K562 (cell line): ENCODE data around the gene GPR37L1. TPM values are rescaled to one million over a fixed set of nuclear protein-coding genes. Genes with fewer than 3 reads are reported as not detected.

Experiments used
- ARID1B ChIP-seq: fragments of 450-650 bp; IDR thresholded peaks from 2 replicates; pipeline ENCODE4 v1.6.1; 2016; ENCODE audit warnings: antibody characterized with exemption, mild to moderate bottlenecking, inconsistent platforms
- ATF4 ChIP-seq: fragments of 450-650 bp; formaldehyde crosslinking; IDR thresholded peaks from 2 replicates; pipeline ENCODE4 v1.4.0; 2022; ENCODE audit warnings: mild to moderate bottlenecking, moderate library complexity
- EGR1 ChIP-seq: fragments of 450-650 bp; conservative IDR thresholded peaks from 2 replicates; pipeline ENCODE4 v1.6.1; 2017; ENCODE audit warnings: mild to moderate bottlenecking
- GATA2 ChIP-seq: sonication (generic); formaldehyde crosslinking; IDR thresholded peaks from 2 replicates; pipeline ENCODE4 v1.4.0; 2020; ENCODE audit warnings: mild to moderate bottlenecking, missing genetic modification reagents
- HES1 ChIP-seq: fragments of 450-650 bp; IDR thresholded peaks from 2 replicates; pipeline ENCODE4 v1.6.1; 2016; ENCODE audit warnings: low read depth, mild to moderate bottlenecking, moderate library complexity
- MYBL2 ChIP-seq, 2 experiments: fragments of 450-650 bp in 1 of 2; sonication (generic) in 1 of 2; formaldehyde crosslinking in 1 of 2; IDR thresholded peaks; 2 replicates each; pipeline versions ENCODE4 v1.6.1 to v1.8.1; 2017 to 2022; ENCODE audit warnings: borderline replicate concordance in 1 of 2, inconsistent platforms in 1 of 2, low read depth in 1 of 2, mild to moderate bottlenecking in 1 of 2, missing genetic modification reagents in 1 of 2, moderate library complexity in 1 of 2
- PML ChIP-seq: IDR thresholded peaks from 2 replicates; pipeline ENCODE4 v1.6.1; 2012; ENCODE audit warnings: low read length, inconsistent platforms
- POLR2G ChIP-seq: fragments of 200-400 bp; formaldehyde crosslinking; IDR thresholded peaks from 2 replicates; pipeline ENCODE4 v1.6.1; 2017; ENCODE audit warnings: low read depth, mild to moderate bottlenecking, antibody characterized with exemption, low read length, moderate library complexity
- RCOR1 ChIP-seq, 2 experiments: IDR thresholded peaks; 2 replicates each; pipeline ENCODE4 v1.6.1; 2012; ENCODE audit warnings: low read depth in 2 of 2, low read length in 2 of 2, borderline replicate concordance in 1 of 2, improper control_type of control experiment in 1 of 2
- RERE ChIP-seq: sonication (generic); formaldehyde crosslinking; IDR thresholded peaks from 2 replicates; pipeline ENCODE4 v1.8.0; 2023; ENCODE audit warnings: missing genetic modification reagents, mild to moderate bottlenecking, borderline replicate concordance
- SRF ChIP-seq, 2 experiments: fragments of 250-450, 450-650 bp in 1 of 2; sonication (Bioruptor Pico) in 1 of 2; sonication (generic) in 1 of 2; formaldehyde crosslinking; IDR thresholded peaks; 2 replicates each; pipeline versions ENCODE4 v1.5.0 to v1.5.1; 2020 to 2022; ENCODE audit warnings: mild to moderate bottlenecking in 1 of 2, missing genetic modification reagents in 1 of 2
- USF2 ChIP-seq: sonication (generic); formaldehyde crosslinking; IDR thresholded peaks from 2 replicates; pipeline ENCODE4 v1.5.0; 2020; ENCODE audit warnings: missing genetic modification reagents
- polyA plus RNA-seq, 8 experiments: library from polyadenylated mRNA; depleted of rRNA in 4 of 8; stranded (reverse) in 5 of 8; unstranded in 3 of 8; fragments of >200 nt; fragmentation: Nextera tagmentation in 2 of 8; fragmentation: Illumina TruSeq in 1 of 8; extraction: Ambion mirVana in 2 of 8; extraction: Trizol in 1 of 8; gene quantifications; 2 replicates each; pipeline versions ENCODE4 v1.2.1 to v1.2.3, GENCODE V29; 2011 to 2014; ENCODE audit warnings: inconsistent platforms in 1 of 8, missing spikeins in 1 of 8
- total RNA-seq, 7 experiments: library from RNA; depleted of rRNA in 6 of 7; stranded (reverse); fragments of >200 nt in 6 of 7; fragmentation: Illumina TruSeq in 2 of 7; extraction: Trizol in 2 of 7; gene quantifications; 2 replicates each; pipeline versions ENCODE4 v1.2.1 to v1.2.3, GENCODE V29; 2011 to 2021; ENCODE audit warnings: low replicate concordance in 1 of 7
- TF ChIP-seq, protein P1 (sequence below): fragments of 250-450 bp; sonication (Bioruptor Pico); IDR thresholded peaks from 2 replicates; pipeline ENCODE4 v1.8.0; 2022; ENCODE audit warnings: moderate library complexity, mild to moderate bottlenecking, inconsistent platforms

Gene GPR37L1
- total and polyA plus RNA-seq, 9 of the 15 experiments (the other 6 are each of a cell fraction or from before 2014, with no cell fraction given): not detected

GRCh38 chr1:202162047-202162417 is 39.3 kb downstream of the GPR37L1 start (continued):
- TF ChIP-seq EGR1 (peak; percentile 34; the same call in 1 of the 2 replicates), GATA2 (CRISPR knock-in tag) (no peak; the same call in 1 of the 2 replicates), RCOR1 (IDR thresholded peaks at IDR 0.05; ENCODE audit: borderline replicate concordance in 1 of 2, low read depth in 2 of 2, low read length in 2 of 2) (no peak), MYBL2 (IDR thresholded peaks at IDR 0.05; ENCODE audit: low read depth) (no peak), MYBL2 (CRISPR knock-in tag; IDR thresholded peaks at IDR 0.05; ENCODE audit: borderline replicate concordance) (no peak), RERE (CRISPR knock-in tag) (0 out of 2 replicates have a peak, but pooled peaks have one; percentile 7), ATF4 (no peak), POLR2G (peak; percentile 43; the same call in 1 of the 2 replicates), ARID1B (peak; percentile 66), SRF (CRISPR knock-in tag; IDR thresholded peaks at IDR 0.05) (no peak), USF2 (CRISPR knock-in tag) (no peak), PML (no peak), HES1 (no peak)
- TF ChIP-seq, protein P1, sequence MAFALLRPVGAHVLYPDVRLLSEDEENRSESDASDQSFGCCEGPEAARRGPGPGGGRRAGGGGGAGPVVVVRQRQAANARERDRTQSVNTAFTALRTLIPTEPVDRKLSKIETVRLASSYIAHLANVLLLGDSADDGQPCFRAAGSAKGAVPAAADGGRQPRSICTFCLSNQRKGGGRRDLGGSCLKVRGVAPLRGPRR: no peak
